Activated CD8-positive, alpha-beta memory T cell treated with anti-CD3 and anti-CD28 coated beads, Interleukin-2, amount 10 ng/mL, durations not matched to agents 7 days and 5 days (primary cell): Measurements from ENCODE around the gene ASB5. TPM values are rescaled to one million over a fixed set of nuclear protein-coding genes. Genes with fewer than 3 reads are reported as not detected.
"Not testable (repeated sequence)": the region's sequence is repeated elsewhere in the genome, so short reads cannot be mapped to it uniquely, and the experiment has no call there.

Experiments
- ATAC-seq: fragments of 150-1000 bp; cut with Tn5 transposase; one replicate; pipeline ENCODE4 v1.10.0; 2021; ENCODE audit warnings: moderate library complexity
- CTCF ChIA-PET: fragments of 350-600 bp; sonication (Branson Sonifier 250); formaldehyde crosslinking; loops from one replicate; lab custom pipeline; 2021; ENCODE audit warnings: antibody characterized with exemption; lab: Charles Lee
- DNase-seq: peaks from one replicate; pipeline ENCODE4 v3.0.0-alpha.2; 2020
- H3K27ac Mint-ChIP-seq: one replicate; pipeline ENCODE4 v1.8.0; 2021; ENCODE audit warnings: mild to moderate bottlenecking, mixed read lengths
- H3K27me3 Mint-ChIP-seq: one replicate; pipeline ENCODE4 v1.8.0; 2021; ENCODE audit warnings: mixed read lengths
- H3K36me3 Mint-ChIP-seq: one replicate; pipeline ENCODE4 v1.8.0; 2021; ENCODE audit warnings: mild to moderate bottlenecking, mixed read lengths
- H3K4me1 Mint-ChIP-seq: one replicate; pipeline ENCODE4 v1.8.0; 2021; ENCODE audit warnings: mixed read lengths
- H3K4me3 Mint-ChIP-seq: one replicate; pipeline ENCODE4 v1.8.0; 2021; ENCODE audit warnings: mild to moderate bottlenecking, moderate library complexity, mixed read lengths
- H3K9me3 Mint-ChIP-seq: one replicate; pipeline ENCODE4 v1.8.0; 2022; ENCODE audit warnings: low read depth, mixed read lengths
- total RNA-seq, 2 experiments: library from RNA; stranded (reverse); gene quantifications; one replicate each; pipeline ENCODE4 v1.2.3, GENCODE V29; 2021

ASB5 gene, protein sequence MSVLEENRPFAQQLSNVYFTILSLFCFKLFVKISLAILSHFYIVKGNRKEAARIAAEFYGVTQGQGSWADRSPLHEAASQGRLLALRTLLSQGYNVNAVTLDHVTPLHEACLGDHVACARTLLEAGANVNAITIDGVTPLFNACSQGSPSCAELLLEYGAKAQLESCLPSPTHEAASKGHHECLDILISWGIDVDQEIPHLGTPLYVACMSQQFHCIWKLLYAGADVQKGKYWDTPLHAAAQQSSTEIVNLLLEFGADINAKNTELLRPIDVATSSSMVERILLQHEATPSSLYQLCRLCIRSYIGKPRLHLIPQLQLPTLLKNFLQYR
- total RNA-seq, result not detected

DNA sequence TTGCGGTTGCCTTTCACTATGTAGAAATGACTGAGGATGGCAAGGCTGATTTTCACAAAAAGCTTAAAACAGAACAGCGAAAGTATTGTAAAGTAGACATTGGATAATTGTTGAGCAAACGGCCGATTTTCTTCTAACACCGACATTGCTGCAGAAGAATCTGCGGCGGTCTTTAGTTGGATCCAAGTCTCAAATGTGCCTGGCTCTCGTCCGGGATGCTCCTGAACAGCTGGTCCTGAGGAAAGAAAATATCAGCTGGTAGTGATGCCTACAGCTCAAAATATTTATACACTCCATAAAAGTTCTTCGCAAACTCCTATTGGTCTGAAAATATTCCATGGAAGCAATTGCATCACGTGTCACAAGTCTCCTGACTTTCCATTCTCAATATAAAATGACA is at the start of gene ASB5:
TSS of gene ASB5 (minus strand) at position 260 of the 400 bp plus-strand sequence. CDS start at position 146, 114 bp downstream.
- Mint-ChIP-seq H3K27me3 (peaks cover 7% of the 10 kb centered on the region), H3K9me3 (no peaks in the 10 kb centered on the region), H3K4me1 (no peaks in the 10 kb centered on the region), H3K36me3 (no peaks in the 10 kb centered on the region), H3K4me3 (no peak within 1 kb of the TSS), H3K27ac (no peak within 1 kb of the TSS)
- no peak for ATAC-seq
- no peak for DNase-seq
- CTCF ChIA-PET, result no interaction called here

DNA sequence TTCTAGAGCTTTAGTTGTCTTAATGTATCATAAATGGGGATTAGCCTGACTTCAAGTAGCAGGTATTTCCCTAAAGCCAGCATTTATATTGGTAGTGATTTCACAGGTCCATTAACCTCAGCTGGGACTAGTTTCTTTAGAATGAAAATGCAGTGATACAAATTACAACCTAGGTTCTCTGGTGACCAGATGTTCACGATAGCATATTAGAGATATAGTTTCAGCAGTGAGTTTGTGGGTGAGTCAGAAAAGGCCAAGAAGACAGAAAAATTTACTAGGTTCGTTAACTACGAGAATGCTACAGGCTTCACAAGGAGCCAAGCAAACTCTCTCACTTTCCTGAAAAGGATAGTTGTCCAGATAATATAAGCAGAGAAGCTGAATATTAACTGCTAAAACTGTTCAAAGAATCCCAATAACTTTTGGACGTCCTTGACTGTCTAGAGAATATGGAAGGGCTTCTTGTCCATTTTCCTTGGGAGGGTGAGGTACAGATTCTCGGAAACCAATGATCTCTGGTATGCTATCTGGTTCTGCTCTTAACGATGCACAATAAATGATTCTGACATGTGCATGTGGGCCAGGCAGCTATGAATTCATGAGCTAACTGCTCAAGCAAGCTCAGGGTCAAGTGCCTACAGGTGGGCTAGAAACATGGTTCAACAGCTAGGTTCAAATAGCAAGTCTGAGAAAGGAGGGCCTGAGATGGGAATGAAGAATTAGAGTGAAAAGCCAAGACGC is 44.7 kb upstream of the ASB5 start:
- H3K4me1 Mint-ChIP-seq, result peaks cover 8% of the 10 kb centered on the region
- ATAC-seq (no peak), DNase-seq (no peak)
- H3K4me3 Mint-ChIP-seq, result no peak overlapping the region
- peaks cover 5% of the 10 kb centered on the region for H3K27me3 Mint-ChIP-seq
- H3K36me3 Mint-ChIP-seq, result peaks cover 1% of the 10 kb centered on the region
- no peaks in the 10 kb centered on the region for H3K9me3 Mint-ChIP-seq
- H3K27ac Mint-ChIP-seq, result no peak overlapping the region
- CTCF ChIA-PET, result no interaction called here

DNA sequence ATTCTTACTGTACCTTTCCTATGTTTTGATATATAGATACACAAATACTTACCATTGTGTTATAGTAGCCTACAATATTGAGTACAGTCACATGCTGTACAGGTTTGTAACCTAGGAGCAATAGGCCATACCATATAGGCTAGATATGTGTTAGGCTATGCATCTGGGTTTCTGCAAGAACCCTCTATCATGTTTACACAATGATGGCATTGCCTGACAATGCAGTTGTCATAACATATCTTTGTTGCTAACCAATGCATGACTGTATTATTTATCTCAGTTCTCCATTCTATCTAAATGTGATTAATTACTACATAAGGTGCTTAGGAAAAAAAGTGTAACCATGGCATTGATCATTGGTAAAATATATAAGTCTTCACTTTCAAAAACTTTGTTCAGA is 40.8 kb upstream of the ASB5 start:
- no peak for ATAC-seq
- DNase-seq, result no peak
- CTCF ChIA-PET, result no interaction called here
- no peak overlapping the region for H3K27ac Mint-ChIP-seq
- H3K4me1 Mint-ChIP-seq, result no peaks in the 10 kb centered on the region
- H3K9me3 Mint-ChIP-seq, result no peaks in the 10 kb centered on the region
- H3K4me3 Mint-ChIP-seq, result no peak overlapping the region
- no peaks in the 10 kb centered on the region for H3K36me3 Mint-ChIP-seq
- H3K27me3 Mint-ChIP-seq, result peaks cover 12% of the 10 kb centered on the region

DNA sequence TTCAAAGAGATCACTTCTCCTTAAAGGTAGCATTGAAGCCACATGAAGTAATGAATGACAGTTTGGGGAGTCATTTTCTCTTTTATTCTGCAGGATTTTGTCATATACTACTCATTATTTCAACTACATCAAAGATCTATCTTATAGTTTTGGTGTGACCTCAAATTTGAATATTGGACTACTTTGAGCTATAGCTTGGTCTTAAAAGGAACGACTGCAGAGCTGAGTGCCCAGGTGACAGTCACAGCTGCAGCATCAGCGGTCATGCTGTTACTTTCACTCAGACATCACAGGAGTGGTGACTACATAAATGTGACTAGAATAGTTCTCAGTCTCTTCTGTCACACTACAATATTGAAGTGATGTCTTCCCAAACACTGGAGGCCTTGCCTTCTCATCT is 40.0 kb upstream of the ASB5 start:
- no peak overlapping the region for H3K4me3 Mint-ChIP-seq
- CTCF ChIA-PET, result no interaction called here
- ATAC-seq, result no peak
- H3K4me1 Mint-ChIP-seq, result no peaks in the 10 kb centered on the region
- no peaks in the 10 kb centered on the region for H3K36me3 Mint-ChIP-seq
- no peak overlapping the region for H3K27ac Mint-ChIP-seq
- no peak for DNase-seq
- no peaks in the 10 kb centered on the region for H3K9me3 Mint-ChIP-seq
- peaks cover 16% of the 10 kb centered on the region for H3K27me3 Mint-ChIP-seq

DNA sequence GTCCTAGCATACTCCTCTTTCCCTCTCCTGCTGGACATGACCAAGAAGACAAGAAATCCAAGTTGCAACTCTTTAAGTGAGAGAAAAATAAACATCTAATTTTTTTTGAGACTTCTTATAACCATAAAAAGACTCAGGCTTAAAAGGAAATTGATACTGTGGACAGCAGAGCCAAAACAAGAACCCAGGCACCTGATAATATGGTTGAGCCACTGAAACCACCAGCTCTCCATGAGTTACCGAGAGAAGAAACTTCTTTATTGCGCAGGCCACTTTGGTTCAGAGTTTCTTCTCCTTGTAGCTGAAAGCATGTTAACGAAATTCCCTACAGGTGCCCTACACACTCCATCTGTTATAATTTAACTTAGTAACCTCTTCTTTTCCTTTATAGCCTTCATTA is 39.4 kb upstream of the ASB5 start:
- no peak overlapping the region for H3K4me3 Mint-ChIP-seq
- no peak overlapping the region for H3K27ac Mint-ChIP-seq
- no peaks in the 10 kb centered on the region for H3K9me3 Mint-ChIP-seq
- H3K4me1 Mint-ChIP-seq, result no peaks in the 10 kb centered on the region
- no peaks in the 10 kb centered on the region for H3K36me3 Mint-ChIP-seq
- H3K27me3 Mint-ChIP-seq, result peaks cover 18% of the 10 kb centered on the region
- ATAC-seq, result no peak
- no peak for DNase-seq
- CTCF ChIA-PET, result no interaction called here

DNA sequence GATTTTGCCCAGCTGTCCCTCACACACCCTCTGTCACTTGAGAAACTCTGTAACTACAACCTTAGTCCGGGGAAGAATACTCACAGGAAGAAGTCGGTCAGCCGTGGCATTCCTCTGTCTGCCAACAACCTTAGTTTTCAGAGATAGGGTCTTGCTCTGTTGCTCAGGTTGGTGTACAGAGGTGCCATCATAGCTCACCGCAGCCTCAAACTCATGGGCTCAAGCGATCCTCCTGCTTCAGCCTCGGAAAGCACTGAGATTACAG is 38.6 kb upstream of the ASB5 start:
- ATAC-seq (no peak), DNase-seq (no peak)
- no peak overlapping the region for H3K4me3 Mint-ChIP-seq
- no peaks in the 10 kb centered on the region for H3K9me3 Mint-ChIP-seq
- H3K27ac Mint-ChIP-seq, result no peak overlapping the region
- no peaks in the 10 kb centered on the region for H3K36me3 Mint-ChIP-seq
- CTCF ChIA-PET, result no interaction called here
- peaks cover 24% of the 10 kb centered on the region for H3K27me3 Mint-ChIP-seq
- no peaks in the 10 kb centered on the region for H3K4me1 Mint-ChIP-seq

DNA sequence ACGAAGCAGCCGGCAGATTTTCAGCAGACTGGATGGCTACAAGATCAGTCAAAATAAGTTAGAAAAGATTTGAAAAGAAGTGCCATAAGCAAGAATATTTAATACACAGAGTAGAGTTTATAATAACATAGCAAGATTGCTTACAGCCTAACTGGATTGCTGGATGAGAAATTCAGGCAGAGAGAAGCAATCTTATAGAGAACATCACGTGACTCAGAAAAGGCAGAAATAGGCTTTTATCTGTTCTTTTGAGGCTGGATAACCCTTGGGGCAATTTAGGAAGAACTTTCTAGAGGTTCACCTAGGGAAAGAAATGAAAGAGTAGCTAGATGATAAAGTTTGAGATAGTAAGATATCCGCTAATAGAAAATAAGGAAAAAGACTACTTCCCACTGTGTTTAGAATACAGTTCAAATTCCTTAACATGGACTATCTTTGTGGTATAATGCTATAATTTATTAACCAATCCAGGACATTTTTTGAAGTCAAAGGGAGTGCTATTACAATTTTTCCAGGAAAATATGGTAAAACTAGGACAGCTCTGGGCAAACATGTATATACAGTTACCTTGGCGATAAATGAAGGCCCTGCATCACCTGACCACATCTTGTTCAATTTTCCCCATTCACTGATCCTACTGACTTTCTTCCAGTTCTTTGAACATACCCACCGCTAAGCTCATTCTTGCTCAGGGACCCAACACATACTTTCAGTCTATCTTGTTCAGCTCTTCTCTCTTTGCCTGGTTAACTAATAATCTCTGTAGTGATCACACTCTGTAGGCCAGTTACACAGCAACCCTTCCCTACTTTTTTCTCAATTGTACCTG is 38.0 kb upstream of the ASB5 start:
- peaks cover 24% of the 10 kb centered on the region for H3K27me3 Mint-ChIP-seq
- DNase-seq (no peak), ATAC-seq (no peak)
- H3K36me3 Mint-ChIP-seq, result no peaks in the 10 kb centered on the region
- no peak overlapping the region for H3K4me3 Mint-ChIP-seq
- no peaks in the 10 kb centered on the region for H3K9me3 Mint-ChIP-seq
- CTCF ChIA-PET, result no interaction called here
- H3K4me1 Mint-ChIP-seq, result no peaks in the 10 kb centered on the region
- no peak overlapping the region for H3K27ac Mint-ChIP-seq

DNA sequence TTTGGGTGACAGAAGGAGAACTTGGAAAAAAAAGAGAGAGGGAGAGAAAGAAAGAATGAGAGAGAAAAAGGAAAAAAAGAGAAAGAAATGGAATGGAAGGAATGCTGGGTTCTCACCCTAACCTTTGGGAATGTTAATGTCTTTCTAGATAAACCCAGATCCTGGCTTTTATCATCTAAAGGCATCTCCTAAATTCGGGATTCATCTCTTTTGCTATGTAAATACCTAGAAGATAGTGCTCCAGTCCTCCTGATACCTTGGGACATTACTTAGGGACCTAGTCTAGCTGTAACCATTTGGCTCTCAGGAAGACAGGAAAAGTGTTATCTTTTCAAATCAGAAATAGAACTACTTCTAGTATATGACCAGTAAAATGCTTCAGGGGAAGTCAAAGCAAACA is 34.9 kb upstream of the ASB5 start:
- Mint-ChIP-seq H3K27me3 (peaks cover 18% of the 10 kb centered on the region), H3K4me1 (no peaks in the 10 kb centered on the region), H3K4me3 (no peak overlapping the region), H3K36me3 (no peaks in the 10 kb centered on the region), H3K27ac (no peak overlapping the region), H3K9me3 (no peaks in the 10 kb centered on the region)
- no peak for ATAC-seq
- no peak for DNase-seq
- CTCF ChIA-PET, result no interaction called here

DNA sequence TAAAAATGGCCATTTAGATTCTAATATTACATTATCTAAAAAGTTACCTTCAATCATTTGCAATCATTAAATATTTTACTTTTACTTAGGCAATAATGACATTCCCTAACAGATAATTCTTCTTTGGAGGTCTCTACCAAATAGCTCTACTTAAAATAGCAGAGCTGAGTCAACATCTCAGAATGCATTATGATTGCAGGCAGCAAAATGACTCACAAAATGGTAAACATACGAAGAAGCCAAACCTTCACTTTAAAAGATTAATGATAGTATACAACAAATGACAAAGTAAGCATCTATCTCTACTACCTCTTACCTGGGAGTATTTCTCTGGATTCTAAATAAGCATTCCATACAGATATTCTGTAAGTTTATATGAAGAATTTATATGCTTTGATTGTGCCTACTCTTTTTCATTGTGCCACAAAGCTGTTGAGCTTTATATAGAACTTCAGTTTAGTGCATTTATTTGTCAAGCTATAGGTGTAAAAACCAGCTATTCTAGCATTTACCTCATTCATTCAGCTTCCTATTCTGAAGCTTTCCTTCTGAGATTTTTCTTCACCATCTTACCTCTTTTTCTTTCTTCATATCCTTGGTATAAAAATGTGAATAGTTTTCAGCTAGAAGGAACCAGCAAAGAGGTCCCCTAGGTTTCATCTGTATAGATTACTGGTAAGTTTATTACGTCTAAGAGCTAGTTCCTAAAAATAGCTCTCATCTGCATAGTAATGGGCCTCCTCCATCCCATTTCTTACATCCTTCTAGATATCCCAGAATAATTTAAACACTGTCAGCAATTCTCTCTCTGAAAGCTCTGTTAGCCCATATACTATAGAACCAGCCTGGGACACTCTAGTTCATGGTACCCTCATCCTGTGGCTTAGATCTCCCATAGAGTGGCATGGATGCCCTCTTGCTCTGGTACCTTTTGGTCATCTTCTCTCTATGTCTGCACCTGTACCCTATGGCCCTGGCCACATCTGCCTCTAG is 33.6 kb upstream of the ASB5 start:
- ATAC-seq (no peak), DNase-seq (no peak)
- Mint-ChIP-seq H3K36me3 (no peaks in the 10 kb centered on the region), H3K27ac (no peak overlapping the region), H3K27me3 (peaks cover 18% of the 10 kb centered on the region), H3K9me3 (no peaks in the 10 kb centered on the region), H3K4me3 (no peak overlapping the region), H3K4me1 (no peaks in the 10 kb centered on the region)
- CTCF ChIA-PET, result interaction anchor here (1.2 kb wide), 1 partner anchor 23 kb away, joined by 3 read pairs; no protein-coding TSS in a partner anchor

DNA sequence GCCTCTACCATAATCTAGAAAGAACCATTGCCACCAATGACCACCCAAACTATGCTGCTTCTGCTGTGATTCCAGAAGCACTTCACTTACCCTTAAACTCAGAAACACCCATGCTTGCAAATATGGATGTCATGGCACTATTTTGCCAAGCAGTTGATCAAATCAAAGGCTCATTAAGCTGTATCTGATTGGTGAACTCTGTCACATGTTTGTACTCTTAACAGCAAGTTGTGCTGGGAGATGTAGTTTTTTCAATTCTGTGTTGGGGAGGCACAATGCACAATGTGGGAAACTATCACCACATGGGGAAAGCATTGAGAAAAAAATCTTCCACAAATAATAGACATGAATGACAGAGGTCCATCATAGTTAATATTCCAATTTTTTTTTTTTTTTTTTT is 31.5 kb upstream of the ASB5 start:
- no peaks in the 10 kb centered on the region for H3K4me1 Mint-ChIP-seq
- DNase-seq (no peak), ATAC-seq (no peak)
- no peak overlapping the region for H3K27ac Mint-ChIP-seq
- no peaks in the 10 kb centered on the region for H3K36me3 Mint-ChIP-seq
- peaks cover 15% of the 10 kb centered on the region for H3K27me3 Mint-ChIP-seq
- no peaks in the 10 kb centered on the region for H3K9me3 Mint-ChIP-seq
- CTCF ChIA-PET, result no interaction called here
- no peak overlapping the region for H3K4me3 Mint-ChIP-seq

DNA sequence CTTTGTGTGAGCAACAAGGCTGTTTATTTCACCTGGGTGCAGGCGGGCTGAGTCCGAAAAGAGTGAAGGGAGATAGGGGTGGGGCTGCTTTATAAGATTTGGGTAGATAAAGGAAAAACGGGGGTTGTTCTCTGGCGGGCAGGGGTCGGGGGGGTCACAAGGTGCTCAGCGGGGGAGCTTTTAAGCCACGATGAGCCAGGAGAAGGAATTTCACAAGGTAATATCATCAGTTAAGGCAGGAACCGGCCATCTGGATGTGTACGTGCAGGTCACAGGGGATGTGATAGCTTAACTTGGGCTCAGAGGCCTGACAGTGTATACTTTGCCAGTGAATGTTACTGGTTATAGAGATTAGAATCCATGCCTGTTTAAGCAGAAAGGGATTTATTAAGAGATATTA is 31.0 kb upstream of the ASB5 start:
- no peaks in the 10 kb centered on the region for H3K4me1 Mint-ChIP-seq
- peaks cover 12% of the 10 kb centered on the region for H3K27me3 Mint-ChIP-seq
- DNase-seq (no peak), ATAC-seq (no peak)
- no peak overlapping the region for H3K4me3 Mint-ChIP-seq
- no peaks in the 10 kb centered on the region for H3K9me3 Mint-ChIP-seq
- H3K36me3 Mint-ChIP-seq, result no peaks in the 10 kb centered on the region
- CTCF ChIA-PET, result no interaction called here
- H3K27ac Mint-ChIP-seq, result no peak overlapping the region

DNA sequence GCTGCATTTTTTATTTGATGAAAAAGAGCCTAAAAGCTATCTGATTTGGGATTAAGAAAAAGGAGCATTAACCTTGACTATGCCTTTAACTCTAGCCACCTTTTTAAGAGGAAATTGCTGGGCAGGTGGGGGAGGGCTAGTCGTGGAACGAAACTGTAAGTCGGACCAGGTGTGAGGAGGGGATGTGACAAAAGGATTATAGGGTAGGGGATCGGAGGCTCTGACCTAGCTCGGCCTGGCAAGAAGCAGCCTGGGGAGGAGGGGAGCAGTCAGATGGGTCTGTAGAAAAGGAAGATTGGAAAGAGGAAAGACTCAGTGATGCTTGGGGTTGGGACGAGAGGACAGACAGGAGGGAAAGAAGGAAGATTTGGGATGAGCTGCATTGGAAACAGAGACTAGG is 29.6 kb upstream of the ASB5 start:
- Mint-ChIP-seq H3K9me3 (no peaks in the 10 kb centered on the region), H3K36me3 (no peaks in the 10 kb centered on the region), H3K4me3 (no peak overlapping the region), H3K4me1 (no peaks in the 10 kb centered on the region), H3K27me3 (peaks cover 7% of the 10 kb centered on the region), H3K27ac (no peak overlapping the region)
- ATAC-seq, result no peak
- DNase-seq, result no peak
- CTCF ChIA-PET, result no interaction called here

DNA sequence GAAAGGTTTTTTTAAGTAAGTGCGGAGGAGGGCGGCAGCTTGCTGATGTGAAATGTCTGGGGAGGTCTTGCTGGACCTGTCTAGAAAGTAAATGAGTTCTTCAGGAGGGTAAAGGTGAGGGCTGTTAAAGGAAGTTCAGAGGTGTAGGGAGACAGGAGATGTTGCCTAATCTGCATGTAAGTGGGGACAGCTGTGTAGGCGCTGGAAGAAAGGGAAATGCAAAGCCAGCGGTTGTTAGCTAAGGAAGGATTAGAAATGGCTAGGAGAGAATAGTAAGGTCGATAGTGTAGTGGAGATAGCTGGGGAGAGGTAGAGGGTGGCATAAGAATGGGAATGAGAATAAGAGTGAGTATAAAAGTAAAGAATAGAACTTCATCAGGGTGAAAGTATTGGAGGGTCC is 26.9 kb upstream of the ASB5 start:
- H3K27me3 Mint-ChIP-seq, H3K27ac Mint-ChIP-seq, H3K9me3 Mint-ChIP-seq, H3K4me3 Mint-ChIP-seq, CTCF ChIA-PET, ATAC-seq, H3K4me1 Mint-ChIP-seq, H3K36me3 Mint-ChIP-seq, DNase-seq: not testable (repeated sequence)
